HFFc6 (cell line): ENCODE data around the gene APOL4. TPM values are rescaled to one million over a fixed set of nuclear protein-coding genes. Genes with fewer than 3 reads are reported as not detected.

Source experiments
- DNase-seq: peaks from one replicate; pipeline ENCODE4 v3.0.0-alpha.2; 2018
- H3K27ac Mint-ChIP-seq: 2 replicates; pipeline ENCODE4 v1.8.0; 2020; ENCODE audit warnings: mild to moderate bottlenecking, mixed read lengths
- H3K27me3 Mint-ChIP-seq: 2 replicates; pipeline ENCODE4 v1.8.0; 2021; ENCODE audit warnings: mild to moderate bottlenecking, moderate library complexity, mixed read lengths; ENCODE audit not compliant: insufficient read depth
- H3K36me3 Mint-ChIP-seq: 2 replicates; pipeline ENCODE4 v1.8.0; 2021; ENCODE audit warnings: low read depth, mixed read lengths
- H3K4me1 Mint-ChIP-seq: 2 replicates; pipeline ENCODE4 v1.8.0; 2020; ENCODE audit warnings: low read depth, mixed read lengths
- H3K4me3 Mint-ChIP-seq: 2 replicates; pipeline ENCODE4 v1.8.0; 2020; ENCODE audit warnings: mild to moderate bottlenecking, moderate library complexity, mixed read lengths
- H3K9me3 Mint-ChIP-seq: 2 replicates; pipeline ENCODE4 v1.8.0; 2020; ENCODE audit warnings: mild to moderate bottlenecking, mixed read lengths
- CTCF ChIP-seq: fragments of 200-600 bp; sonication (generic); IDR thresholded peaks from 2 replicates; pipeline ENCODE4 v1.5.0; 2021; ENCODE audit warnings: antibody characterized with exemption, mild to moderate bottlenecking
- total RNA-seq, 6 experiments: library from RNA; stranded (reverse); fragmentation: NEBNext Ultra II Directional; extraction: Animal tissue kit (Norgen Biotek cat#: 25700); gene quantifications; 2 replicates in 1 of 6; 3 replicates in 5 of 6; pipeline ENCODE4 v1.2.3, GENCODE V29; 2021

APOL4 gene
- total RNA-seq, 6 experiments from 2014 or later: not detected

- Mint-ChIP-seq H3K36me3 (no peaks in the 10 kb centered on the region), H3K4me3 (no peak overlapping the region), H3K9me3 (peaks cover 5% of the 10 kb centered on the region; the same call in 1 of the 2 replicates), H3K27me3 (peaks cover 29% of the 10 kb centered on the region), H3K4me1 (no peaks in the 10 kb centered on the region), H3K27ac (no peak overlapping the region)
- no peak for TF ChIP-seq CTCF
- no peak for DNase-seq
These were observed 29.7 kb downstream of the APOL4 start for GRCh38 chr22:36171941-36172340.

- Mint-ChIP-seq H3K4me1 (no peaks in the 10 kb centered on the region), H3K9me3 (peaks cover 5% of the 10 kb centered on the region; the same call in 1 of the 2 replicates), H3K27me3 (peaks cover 29% of the 10 kb centered on the region), H3K36me3 (no peaks in the 10 kb centered on the region), H3K27ac (no peak overlapping the region), H3K4me3 (no peak overlapping the region)
- DNase-seq: no peak
- no peak for TF ChIP-seq CTCF
These were observed 34.9 kb downstream of the APOL4 start for GRCh38 chr22:36166518-36167220.

- Mint-ChIP-seq H3K27ac (no peak overlapping the region), H3K36me3 (no peaks in the 10 kb centered on the region), H3K4me3 (no peak overlapping the region), H3K27me3 (peaks cover 31% of the 10 kb centered on the region), H3K4me1 (no peaks in the 10 kb centered on the region), H3K9me3 (peaks cover 5% of the 10 kb centered on the region; the same call in 1 of the 2 replicates)
- no peak for DNase-seq
- TF ChIP-seq CTCF: no peak
These were observed 35.5 kb downstream of the APOL4 start for GRCh38 chr22:36166086-36166485.

GRCh38 chr22:36165141-36165540, 36.5 kb downstream of the APOL4 start:
- no peak for DNase-seq
- Mint-ChIP-seq H3K9me3 (peaks cover 5% of the 10 kb centered on the region; the same call in 1 of the 2 replicates), H3K4me3 (no peak overlapping the region), H3K36me3 (no peaks in the 10 kb centered on the region), H3K27me3 (peaks cover 27% of the 10 kb centered on the region), H3K4me1 (no peaks in the 10 kb centered on the region), H3K27ac (no peak overlapping the region)
- no peak for TF ChIP-seq CTCF

- H3K27ac Mint-ChIP-seq: no peak overlapping the region
- peaks cover 5% of the 10 kb centered on the region; the same call in 1 of the 2 replicates for H3K9me3 Mint-ChIP-seq
- H3K27me3 Mint-ChIP-seq: peaks cover 25% of the 10 kb centered on the region
- H3K36me3 Mint-ChIP-seq: no peaks in the 10 kb centered on the region
- no peak overlapping the region for H3K4me3 Mint-ChIP-seq
- H3K4me1 Mint-ChIP-seq: no peaks in the 10 kb centered on the region
- no peak for DNase-seq
- TF ChIP-seq CTCF: no peak
These were observed 37.0 kb downstream of the APOL4 start for GRCh38 chr22:36164621-36165020.
